SK-N-SH (cell line): ENCODE measurements around the gene ABO. TPM values are rescaled to one million over a fixed set of nuclear protein-coding genes. Genes with fewer than 3 reads are reported as not detected.

Source experiments
- CTCF ChIA-PET: fragments of 300-600, 350-600 bp; formaldehyde crosslinking; extraction: SDS; loops from one replicate; lab custom pipeline; 2021; lab: Yijun Ruan, JAX
- POLR2A ChIA-PET: fragments of 350-600 bp; sonication (Branson Sonifier 250); formaldehyde crosslinking; extraction: SDS; loops from one replicate; lab custom pipeline; 2020; ENCODE audit warnings: antibody characterized with exemption, inconsistent platforms; lab: Yijun Ruan, JAX
- DNase-seq: peaks from one replicate; pipeline ENCODE4 v3.0.0; 2012
- H2AFZ ChIP-seq: fragments of 200-600 bp; sonication (generic); 2 replicates; pipeline ENCODE4 v1.8.1; 2016; ENCODE audit warnings: antibody characterized with exemption, mild to moderate bottlenecking, low read depth
- H3F3A ChIP-seq: fragments of 200-600 bp; sonication (generic); replicated peaks from 2 replicates; pipeline ENCODE3; 2016; ENCODE audit warnings: antibody characterized with exemption, mild to moderate bottlenecking; ENCODE audit not compliant: insufficient read depth
- H3K27ac ChIP-seq, 2 experiments: fragments of 200-500 bp in 1 of 2; fragments of 200-600 bp in 1 of 2; sonication (Bioruptor generic) in 1 of 2; sonication (generic), shearing (Covaris generic) in 1 of 2; 2 replicates each; pipeline versions ENCODE4 v1.5.1 to v1.6.1; 2014 to 2016; ENCODE audit warnings: low read depth in 2 of 2, inconsistent platforms in 1 of 2, low read length in 1 of 2, mild to moderate bottlenecking in 1 of 2, mixed read lengths in 1 of 2
- H3K27me3 ChIP-seq: fragments of 200-600 bp; sonication (generic), shearing (Covaris generic); 2 replicates; pipeline ENCODE4 v1.6.1; 2016; ENCODE audit warnings: mixed run types; ENCODE audit not compliant: insufficient read depth
- H3K36me3 ChIP-seq, 2 experiments: fragments of 200-500 bp in 1 of 2; fragments of 200-600 bp in 1 of 2; sonication (Bioruptor generic) in 1 of 2; sonication (generic) in 1 of 2; replicated peaks in 1 of 2; 2 replicates each; pipeline versions ENCODE3 to v1.5.1; 2014 to 2016; ENCODE audit warnings: low read length in 1 of 2, mild to moderate bottlenecking in 1 of 2; ENCODE audit not compliant: insufficient read depth in 2 of 2, control insufficient read depth in 1 of 2
- H3K4me1 ChIP-seq, 2 experiments: fragments of 200-500 bp in 1 of 2; fragments of 200-600 bp in 1 of 2; sonication (Bioruptor generic) in 1 of 2; sonication (generic), shearing (Covaris generic) in 1 of 2; 2 replicates each; pipeline versions ENCODE4 v1.5.1 to v1.6.1; 2014 to 2016; ENCODE audit warnings: low read depth in 1 of 2, low read length in 1 of 2, mixed run types in 1 of 2; ENCODE audit not compliant: insufficient read depth in 2 of 2, control insufficient read depth in 1 of 2
- H3K4me2 ChIP-seq: fragments of 200-600 bp; sonication (generic), shearing (Covaris generic); 2 replicates; pipeline ENCODE4 v1.6.1; 2017; ENCODE audit warnings: mixed run types
- H3K4me3 ChIP-seq, 2 experiments: fragments of 200-500 bp in 1 of 2; fragments of 200-600 bp in 1 of 2; sonication (Bioruptor generic) in 1 of 2; sonication (generic), shearing (Covaris generic) in 1 of 2; 2 replicates each; pipeline versions ENCODE4 v1.5.1 to v1.8.1; 2014 to 2016; ENCODE audit warnings: low read depth in 2 of 2, inconsistent platforms in 1 of 2, low read length in 1 of 2, mild to moderate bottlenecking in 1 of 2, mixed read lengths in 1 of 2, moderate library complexity in 1 of 2
- H3K79me2 ChIP-seq: fragments of 200-600 bp; sonication (generic); 2 replicates; pipeline ENCODE4 v1.8.1; 2017; ENCODE audit warnings: mild to moderate bottlenecking; ENCODE audit not compliant: insufficient read depth
- H3K9ac ChIP-seq: fragments of 200-600 bp; sonication (generic); 2 replicates; pipeline ENCODE4 v1.6.1; 2017; ENCODE audit warnings: mixed run types
- H3K9me2 ChIP-seq: fragments of 200-600 bp; sonication (generic); 2 replicates; pipeline ENCODE4 v1.6.1; 2017; ENCODE audit warnings: mixed run types
- H3K9me3 ChIP-seq: fragments of 200-600 bp; sonication (generic); 2 replicates; pipeline ENCODE4 v1.6.1; 2017; ENCODE audit warnings: mixed run types, mild to moderate bottlenecking, moderate library complexity
- H4K20me1 ChIP-seq: fragments of 200-600 bp; sonication (generic); 2 replicates; pipeline ENCODE4 v1.6.1; 2017; ENCODE audit warnings: mild to moderate bottlenecking, mixed run types; ENCODE audit not compliant: insufficient read depth
- CHD2 ChIP-seq: fragments of 150-350 bp; IDR thresholded peaks from 2 replicates; pipeline ENCODE4 v1.6.1; 2018; ENCODE audit warnings: low read length; ENCODE audit not compliant: partially characterized antibody
- EZH2phosphoT487 ChIP-seq: fragments of 200-600 bp; sonication (generic); IDR thresholded peaks from 2 replicates; pipeline ENCODE4 v1.6.1; 2017; ENCODE audit warnings: low read depth, mixed run types, mild to moderate bottlenecking, antibody characterized with exemption, moderate library complexity, borderline replicate concordance
- FOXJ3 ChIP-seq: sonication (generic); formaldehyde crosslinking; IDR thresholded peaks from 2 replicates; pipeline ENCODE4 v1.5.1; 2020; ENCODE audit warnings: mild to moderate bottlenecking, missing genetic modification reagents
- FOXM1 ChIP-seq: IDR thresholded peaks from 2 replicates; pipeline ENCODE4 v1.4.0; 2012; ENCODE audit warnings: low read depth, mild to moderate bottlenecking
- GABPA ChIP-seq: IDR thresholded peaks from 2 replicates; pipeline ENCODE4 v1.4.0; 2012; ENCODE audit warnings: low read depth, mild to moderate bottlenecking
- IRF3 ChIP-seq: fragments of 150-350 bp; IDR thresholded peaks from 2 replicates; pipeline ENCODE4 v1.6.1; 2016; ENCODE audit warnings: mild to moderate bottlenecking, low read depth, low read length
- MEF2A ChIP-seq: IDR thresholded peaks from 2 replicates; pipeline ENCODE4 v1.4.0; 2012; ENCODE audit warnings: low read depth, borderline replicate concordance
- MXI1 ChIP-seq: IDR thresholded peaks from 2 replicates; pipeline ENCODE4 v1.6.1; 2012; ENCODE audit warnings: mild to moderate bottlenecking, low read depth, low read length, improper control_type of control experiment
- NRF1 ChIP-seq: IDR thresholded peaks from 2 replicates; pipeline ENCODE4 v1.6.1; 2012; ENCODE audit warnings: low read depth, mild to moderate bottlenecking, low read length
- PBX3 ChIP-seq: IDR thresholded peaks from 2 replicates; pipeline ENCODE4; 2012
- POLR2AphosphoS5 ChIP-seq: IDR thresholded peaks from 2 replicates; pipeline ENCODE4 v1.6.1; 2012; ENCODE audit warnings: low read depth, low read length
- RCOR1 ChIP-seq: fragments of 150-350 bp; IDR thresholded peaks from 2 replicates; pipeline ENCODE4 v1.6.1; 2017; ENCODE audit warnings: antibody characterized with exemption, low read length
- REST ChIP-seq: IDR thresholded peaks from 2 replicates; pipeline ENCODE4 v1.6.1; 2012; ENCODE audit warnings: mild to moderate bottlenecking, low read depth, low read length, moderate library complexity
- RXRA ChIP-seq: IDR thresholded peaks from 2 replicates; pipeline ENCODE4 v1.4.0; 2012; ENCODE audit warnings: low read depth, mild to moderate bottlenecking, borderline replicate concordance
- SIN3A ChIP-seq: IDR thresholded peaks from 2 replicates; pipeline ENCODE4 v1.6.1; 2012; ENCODE audit warnings: low read depth, mild to moderate bottlenecking, low read length, moderate library complexity, borderline replicate concordance
- WGBS: methylation state at CpG from one replicate; pipeline ENCODE4 v1.1.6; 2017; ENCODE audit warnings: low lambda C conversion rate; 5-methylcytosine and 5-hydroxymethylcytosine counted together
- polyA plus RNA-seq, 3 experiments: library from polyadenylated mRNA; depleted of rRNA; stranded (reverse); fragments of >200 nt; gene quantifications; 2 replicates each; pipeline ENCODE4 v1.2.3, GENCODE V29; 2012
- TF ChIP-seq, protein P1 (sequence below): IDR thresholded peaks from 2 replicates; pipeline ENCODE4 v1.4.0; 2012; ENCODE audit warnings: low read depth, borderline replicate concordance

Gene ABO
- polyA plus RNA-seq, 1 of the 3 experiments (the other 2 are of a cell fraction) = not detected

GRCh38 chr9:133282464-133283238, 7.7 kb upstream of the ABO start:
- Histone ChIP-seq H3K27me3 (peaks cover 31% of the 10 kb centered on the region; the same call in 1 of the 2 replicates), H3K9ac (no peak overlapping the region), H3K27ac (no peak overlapping the region), H3K4me3 (no peak overlapping the region), H3K4me1 (no peaks in the 10 kb centered on the region), H3K9me3 (no peaks in the 10 kb centered on the region), H3K36me3 (no peaks in the 10 kb centered on the region), H2AFZ (no peak overlapping the region), H4K20me1 (no peaks in the 10 kb centered on the region), H3K4me2 (no peak overlapping the region), H3F3A (no peaks in the 10 kb centered on the region), H3K9me2 (no peaks in the 10 kb centered on the region), H3K79me2 (no peaks in the 10 kb centered on the region)
- no peak for TF ChIP-seq RCOR1
- TF ChIP-seq, protein P1, sequence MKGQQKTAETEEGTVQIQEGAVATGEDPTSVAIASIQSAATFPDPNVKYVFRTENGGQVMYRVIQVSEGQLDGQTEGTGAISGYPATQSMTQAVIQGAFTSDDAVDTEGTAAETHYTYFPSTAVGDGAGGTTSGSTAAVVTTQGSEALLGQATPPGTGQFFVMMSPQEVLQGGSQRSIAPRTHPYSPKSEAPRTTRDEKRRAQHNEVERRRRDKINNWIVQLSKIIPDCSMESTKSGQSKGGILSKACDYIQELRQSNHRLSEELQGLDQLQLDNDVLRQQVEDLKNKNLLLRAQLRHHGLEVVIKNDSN = no peak
- TF ChIP-seq EZH2phosphoT487 = no peak
- no peak for TF ChIP-seq POLR2AphosphoS5
- TF ChIP-seq FOXM1 = no peak
- TF ChIP-seq MEF2A = no peak
- no peak for TF ChIP-seq RXRA
- no peak for TF ChIP-seq REST
- TF ChIP-seq IRF3 = no peak
- no peak for TF ChIP-seq PBX3
- TF ChIP-seq NRF1 = no peak
- no peak for TF ChIP-seq GABPA
- TF ChIP-seq FOXJ3 (CRISPR knock-in tag) = no peak
- no peak for TF ChIP-seq CHD2
- TF ChIP-seq MXI1 = no peak
- TF ChIP-seq SIN3A = no peak
- no peak for DNase-seq
- WGBS = 39% methylated on average over 7 of the region's 7 CpGs
- CTCF ChIA-PET = no interaction called here
- POLR2A ChIA-PET = no interaction called here
